Activated CD4-positive, alpha-beta T cell treated with anti-CD3 and anti-CD28 coated beads, Interleukin-2, amount 50 U/mL, for 1 hour (primary cell): ENCODE results near the gene SMIM32.

Source experiments
- DNase-seq: peaks from one replicate; pipeline ENCODE4 v3.0.0-alpha.2; 2020

Gene SMIM32

DNA sequence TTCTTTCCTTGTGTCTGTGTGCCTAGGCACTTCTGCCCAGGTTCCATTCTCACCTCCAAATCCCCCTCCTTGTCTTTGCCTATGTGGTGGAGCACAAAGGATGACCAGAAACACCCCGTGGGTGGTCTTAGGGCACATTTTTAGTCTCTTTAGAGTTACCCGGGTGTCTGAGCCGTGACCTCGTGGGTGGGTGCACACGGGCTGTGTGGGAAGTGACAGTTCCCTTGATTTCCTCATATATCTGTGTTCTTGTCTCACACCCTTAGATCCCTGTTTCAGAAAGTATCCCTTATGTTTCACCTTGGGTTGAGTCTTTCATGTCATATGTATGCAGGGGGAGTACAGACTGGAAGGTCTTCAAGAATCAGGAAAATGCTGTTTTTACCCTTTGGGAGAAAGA lies 13.4 kb upstream of the SMIM32 start:
- DNase-seq = no peak

- no peak for DNase-seq
Observed at GRCh38 chr5:136205941-136206340, 13.0 kb upstream of the SMIM32 start.

DNA sequence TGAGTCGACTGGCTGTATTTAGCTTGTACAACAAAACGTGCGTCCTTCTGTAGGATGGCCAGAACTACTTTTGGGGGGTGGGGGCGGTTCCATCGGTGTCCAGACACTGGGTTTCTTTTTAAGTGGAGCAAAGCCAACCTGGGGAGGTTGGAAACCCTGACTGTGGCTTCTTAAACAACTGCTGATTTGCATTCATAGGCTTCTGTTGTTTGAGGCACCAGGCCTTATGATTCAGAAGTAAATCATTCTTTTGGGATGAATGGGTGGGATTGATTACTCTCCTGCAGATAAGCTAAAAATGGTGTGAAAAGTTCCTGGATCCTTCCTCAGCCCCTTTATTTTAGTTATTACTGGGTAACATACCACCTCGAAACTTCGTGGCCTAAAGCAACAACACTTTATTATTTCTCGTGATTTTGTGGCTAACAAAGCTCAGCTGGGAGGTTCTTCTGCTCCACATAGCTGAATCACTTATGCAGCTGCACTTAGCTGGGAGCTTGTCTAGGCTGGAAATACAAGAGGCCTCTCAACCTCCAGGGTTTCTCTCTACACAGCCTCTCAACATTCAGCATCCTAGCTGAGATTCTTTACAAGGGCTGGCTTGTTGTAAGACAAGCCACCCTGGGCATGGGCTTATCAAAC lies 12.2 kb upstream of the SMIM32 start:
- no peak for DNase-seq

DNA sequence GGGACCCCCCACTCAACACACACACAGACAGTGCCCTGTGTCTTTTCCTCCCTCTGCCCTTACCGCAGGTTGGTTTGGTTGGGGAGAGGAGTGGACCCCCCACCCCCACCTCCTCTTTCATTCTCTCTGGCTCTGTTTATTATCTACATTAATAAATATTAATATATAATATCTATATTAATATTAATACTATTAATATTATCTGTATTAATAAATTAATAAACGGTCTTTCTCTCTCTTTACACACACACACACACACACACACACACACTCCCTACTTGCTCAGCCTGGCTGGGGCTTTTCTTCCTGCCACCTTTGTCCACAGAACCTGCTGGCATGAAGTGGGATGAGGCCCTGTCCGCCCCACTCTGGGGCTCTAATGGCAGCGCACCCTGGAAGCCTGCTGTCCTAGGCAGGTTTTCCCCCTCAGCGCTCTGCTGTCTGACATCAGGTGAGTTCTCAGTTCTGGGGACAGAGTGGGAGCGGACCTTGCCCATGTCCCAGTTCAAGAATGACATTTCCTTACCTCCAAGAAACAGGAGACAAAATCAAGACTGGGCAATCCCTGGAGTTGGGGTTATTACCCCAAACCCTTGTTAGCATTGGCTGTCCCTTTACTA lies 10.5 kb upstream of the SMIM32 start:
- no peak for DNase-seq

GRCh38 chr5:136202469-136203205 lies 9.7 kb upstream of the SMIM32 start:
- DNase-seq = no peak

DNA sequence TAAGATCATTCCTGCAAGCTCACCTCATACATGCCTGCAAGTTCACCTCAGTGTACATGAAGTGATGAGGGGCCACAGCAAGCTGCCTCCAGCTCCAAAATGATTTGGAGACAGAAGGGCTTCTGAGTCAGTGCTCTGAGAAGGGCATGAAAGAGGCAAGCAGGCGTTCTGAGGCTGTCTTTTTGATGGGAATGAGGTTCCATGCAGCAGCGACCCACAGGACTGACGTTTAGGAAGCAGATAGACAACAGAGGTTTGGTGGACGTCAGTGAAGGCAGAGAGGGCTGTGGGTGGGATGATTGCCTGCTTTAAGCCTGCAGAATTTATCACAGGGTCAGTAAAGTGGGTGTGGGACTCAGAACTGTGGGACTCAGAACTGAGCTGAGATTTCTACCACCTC lies 8.9 kb upstream of the SMIM32 start:
- DNase-seq = no peak

- DNase-seq = no peak
Observed at GRCh38 chr5:136200761-136201160, 7.8 kb upstream of the SMIM32 start.

GRCh38 chr5:136200130-136200529 lies 7.2 kb upstream of the SMIM32 start:
- DNase-seq = no peak

- DNase-seq = no peak
Observed at GRCh38 chr5:136199408-136199807, 6.4 kb upstream of the SMIM32 start.

DNA sequence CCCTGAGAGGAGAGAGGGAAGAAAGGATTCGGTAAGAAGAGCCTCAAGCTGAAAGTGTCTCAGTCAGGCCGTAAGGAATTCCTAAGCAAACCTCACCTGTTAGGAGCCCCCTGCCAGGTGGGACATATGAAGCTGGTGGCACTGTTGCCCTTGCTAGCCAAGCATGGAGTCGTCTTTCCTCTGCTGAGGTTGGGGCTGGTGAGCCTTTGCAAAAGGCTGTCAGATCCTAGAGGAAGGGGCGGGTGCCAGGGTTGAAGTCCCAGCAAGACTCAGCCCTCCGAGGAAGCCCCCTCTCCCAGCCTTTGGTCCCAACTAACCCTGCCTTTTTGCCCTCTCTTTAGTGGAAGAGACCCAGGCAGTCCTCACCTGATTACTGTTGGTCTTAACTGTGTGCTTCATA lies 5.5 kb upstream of the SMIM32 start:
- DNase-seq = no peak

DNA sequence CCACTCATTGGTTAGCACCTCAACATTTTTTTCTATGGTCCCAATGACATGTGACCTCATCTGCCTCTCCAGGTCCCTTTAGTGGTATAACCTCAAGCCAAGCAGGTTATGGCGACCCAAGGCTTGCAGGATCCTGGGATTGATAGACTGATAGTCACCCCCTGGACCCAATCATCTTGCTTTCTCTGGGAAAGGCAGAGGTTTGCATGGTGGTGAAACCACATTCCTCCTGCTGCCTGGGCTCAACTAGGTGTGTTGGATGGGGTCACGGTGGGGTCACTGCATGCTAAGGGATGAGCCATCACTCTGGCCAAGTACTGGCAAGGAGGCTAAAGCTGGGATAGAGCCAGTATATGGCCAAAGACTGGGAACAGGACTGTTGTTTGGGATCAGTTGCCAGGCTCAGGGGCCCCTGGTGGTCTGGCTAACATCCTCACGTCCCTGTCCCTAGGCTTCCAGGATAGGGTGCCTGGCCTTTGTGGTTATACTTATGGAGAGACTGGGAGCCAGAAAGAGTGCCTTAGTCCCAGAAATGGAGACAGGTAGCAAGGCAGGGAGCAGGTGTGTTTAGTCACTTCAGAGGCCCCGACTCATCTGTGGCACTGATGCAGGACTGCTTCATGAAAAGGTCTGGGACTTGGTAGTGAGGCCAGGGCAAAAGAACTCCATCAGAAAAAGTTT lies 4.6 kb upstream of the SMIM32 start:
- no peak for DNase-seq

DNA sequence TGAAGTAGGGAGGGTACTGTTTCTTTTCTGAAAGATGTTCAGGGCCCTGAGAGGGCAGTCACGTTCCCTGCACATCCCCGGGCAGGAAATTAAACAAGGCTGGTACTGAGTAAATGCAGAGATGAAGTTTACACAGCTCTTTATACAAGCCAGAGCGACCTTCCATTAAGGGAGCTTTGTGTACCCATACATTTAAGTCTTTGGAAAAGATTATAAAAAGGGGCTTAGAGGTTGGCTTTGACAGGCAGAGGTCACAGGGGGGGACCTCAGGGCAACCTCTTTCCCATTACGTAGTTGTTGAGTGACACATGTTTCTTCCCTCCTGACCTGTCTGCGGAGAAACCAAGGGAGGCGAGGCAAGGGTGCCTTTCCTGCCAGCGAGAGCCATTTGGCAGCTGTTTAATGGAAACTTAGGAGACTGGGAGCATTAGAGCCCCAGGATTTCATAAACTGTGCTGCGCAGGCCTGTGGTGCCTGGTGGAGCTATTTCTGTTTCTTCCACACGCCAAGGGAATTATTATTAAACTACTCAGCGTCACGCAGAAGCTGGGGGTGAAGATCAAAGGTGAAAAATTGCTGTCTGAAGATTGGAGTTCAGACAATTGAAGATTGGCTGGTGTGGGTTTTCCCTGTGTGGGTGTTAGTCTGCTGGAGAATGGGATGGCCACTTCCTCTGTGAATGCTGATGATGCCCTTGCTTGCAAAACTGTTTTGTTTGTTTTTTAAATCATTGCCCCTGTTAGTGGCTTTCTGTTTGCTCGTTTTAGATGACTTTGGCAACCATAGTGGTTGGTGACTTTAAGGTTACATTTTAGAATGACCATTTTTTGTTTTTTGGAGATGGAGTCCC lies 3.2 kb upstream of the SMIM32 start:
- DNase-seq = no peak

GRCh38 chr5:136194576-136194975 lies 1.6 kb upstream of the SMIM32 start:
- no peak for DNase-seq

DNA sequence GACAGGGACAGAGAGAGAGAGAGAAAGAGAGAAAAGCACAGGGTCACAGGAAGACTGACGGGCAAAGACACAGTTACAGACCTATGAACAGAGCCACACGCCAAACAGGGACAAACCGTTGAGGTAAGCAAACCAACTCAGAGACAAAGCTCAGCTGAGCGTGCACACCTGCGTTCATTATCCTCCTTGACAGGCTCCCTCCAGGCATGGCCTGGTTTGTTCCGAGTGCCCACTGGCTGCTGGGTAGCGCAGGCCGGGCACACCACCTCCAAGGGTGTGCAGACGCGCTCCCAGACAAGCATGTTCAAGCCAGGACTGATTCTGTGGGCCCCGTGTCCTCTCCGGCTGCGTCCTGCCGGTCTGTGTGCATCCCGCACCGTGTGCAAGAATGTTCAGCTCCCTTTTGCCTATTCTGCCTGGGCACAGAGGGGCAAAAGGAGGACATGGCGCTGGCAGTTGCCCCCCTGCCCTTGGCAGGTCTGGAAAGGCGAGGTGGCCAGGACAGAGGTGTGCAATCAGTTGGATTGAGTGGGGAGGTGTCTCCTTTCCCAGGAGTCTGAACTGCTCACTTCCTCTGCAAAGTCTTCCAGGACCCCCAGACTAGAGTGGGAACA lies 467 bp upstream of the SMIM32 start:
- no peak for DNase-seq

- DNase-seq = no peak
Observed at GRCh38 chr5:136192015-136192525, 892 bp downstream of the SMIM32 start.

GRCh38 chr5:136191304-136192014 lies 1.5 kb downstream of the SMIM32 start:
- DNase-seq = no peak

DNA sequence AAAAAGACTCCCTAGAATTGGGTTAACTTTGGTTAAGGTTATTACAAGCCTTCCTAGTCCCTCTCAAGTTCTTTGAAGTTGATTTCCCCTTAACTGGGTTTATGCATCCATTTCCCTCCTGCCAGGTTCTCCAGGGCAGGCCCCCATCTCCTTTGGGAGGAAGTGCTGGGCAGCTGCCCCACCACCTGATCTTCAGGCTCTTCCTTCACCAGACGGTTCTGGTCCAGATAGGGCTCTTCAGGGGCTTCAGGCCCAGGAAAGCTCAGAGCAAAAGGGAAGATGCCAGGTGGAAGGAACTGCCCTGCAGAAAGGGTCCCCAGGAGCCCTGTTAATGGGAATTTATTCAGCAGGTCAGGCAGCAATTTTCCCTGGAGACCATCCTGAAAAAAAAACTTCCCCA lies 2.1 kb downstream of the SMIM32 start:
- DNase-seq = no peak

GRCh38 chr5:136190091-136190720 lies 2.8 kb downstream of the SMIM32 start:
- no peak for DNase-seq

GRCh38 chr5:136188859-136189258 lies 4.1 kb downstream of the SMIM32 start:
- no peak for DNase-seq

DNA sequence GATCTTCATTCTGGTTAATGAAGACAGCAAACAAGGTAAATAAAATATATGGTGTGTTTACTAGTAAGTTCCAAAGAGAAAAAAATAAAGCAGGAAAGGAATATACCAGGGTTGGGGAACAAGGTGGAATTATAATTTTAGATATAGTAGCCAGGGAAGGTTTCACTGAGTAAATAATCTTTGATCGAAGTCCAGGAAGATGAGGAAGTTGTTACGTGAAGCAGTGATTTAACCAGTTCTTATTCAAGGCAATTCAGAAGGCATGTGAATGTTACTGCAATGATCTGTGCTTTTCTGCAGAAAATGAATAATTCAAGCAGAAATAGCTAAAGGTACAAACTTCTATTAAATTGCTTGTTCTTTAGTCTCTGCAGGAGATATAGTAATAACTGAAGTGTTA lies 6.2 kb downstream of the SMIM32 start:
- no peak for DNase-seq
